Nephron progenitor cell (in vitro differentiated cells): ENCODE measurements around the gene INPP4B.

Experiments used
- DNase-seq: peaks from one replicate; pipeline ENCODE4 v3.0.0; 2021
- H3K27ac Mint-ChIP-seq: 2 replicates; pipeline ENCODE4 v1.8.0; 2021; ENCODE audit warnings: mild to moderate bottlenecking, moderate library complexity, mixed read lengths
- H3K27me3 Mint-ChIP-seq: 2 replicates; pipeline ENCODE4 v1.8.0; 2021; ENCODE audit warnings: mild to moderate bottlenecking, low read depth, mixed read lengths; ENCODE audit not compliant: poor library complexity
- H3K36me3 Mint-ChIP-seq: 2 replicates; pipeline ENCODE4 v1.8.0; 2021; ENCODE audit warnings: low read depth, mixed read lengths
- H3K4me1 Mint-ChIP-seq: 2 replicates; pipeline ENCODE4 v1.8.0; 2021; ENCODE audit warnings: mixed read lengths
- H3K4me3 Mint-ChIP-seq: 2 replicates; pipeline ENCODE4 v1.8.0; 2021; ENCODE audit warnings: mild to moderate bottlenecking, moderate library complexity, mixed read lengths
- H3K9me3 Mint-ChIP-seq: 2 replicates; pipeline ENCODE4 v1.8.0; 2021; ENCODE audit warnings: mild to moderate bottlenecking, moderate library complexity, mixed read lengths
- CTCF ChIP-seq: fragments of 200-600 bp; sonication (generic); IDR thresholded peaks from 2 replicates; pipeline ENCODE4 v1.5.0; 2021; ENCODE audit warnings: antibody characterized with exemption

The INPP4B gene

GRCh38 chr4:142243255-142243654 lies 602.8 kb downstream of the INPP4B start:
- Mint-ChIP-seq H3K9me3 (peaks cover 14% of the 10 kb centered on the region), H3K4me3 (no peak overlapping the region), H3K4me1 (no peaks in the 10 kb centered on the region), H3K27ac (no peak overlapping the region), H3K36me3 (no peaks in the 10 kb centered on the region), H3K27me3 (peaks cover 6% of the 10 kb centered on the region)
- no peak for TF ChIP-seq CTCF
- DNase-seq = no peak

GRCh38 chr4:142242156-142242555 lies 603.9 kb downstream of the INPP4B start:
- Mint-ChIP-seq H3K27ac (no peak overlapping the region), H3K4me1 (no peaks in the 10 kb centered on the region), H3K9me3 (peaks cover 12% of the 10 kb centered on the region), H3K4me3 (no peak overlapping the region), H3K27me3 (peaks cover 6% of the 10 kb centered on the region), H3K36me3 (no peaks in the 10 kb centered on the region)
- TF ChIP-seq CTCF = no peak
- DNase-seq = no peak

GRCh38 chr4:142238589-142238988 lies 607.5 kb downstream of the INPP4B start:
- Mint-ChIP-seq H3K9me3 (no peaks in the 10 kb centered on the region), H3K27me3 (peaks cover 6% of the 10 kb centered on the region), H3K27ac (no peak overlapping the region), H3K36me3 (no peaks in the 10 kb centered on the region), H3K4me1 (no peaks in the 10 kb centered on the region), H3K4me3 (no peak overlapping the region)
- DNase-seq = no peak
- TF ChIP-seq CTCF = no peak

- peaks cover 2% of the 10 kb centered on the region for H3K27me3 Mint-ChIP-seq
- no peak for TF ChIP-seq CTCF
- no peak for DNase-seq
Observed at GRCh38 chr4:142236268-142236667, 609.8 kb downstream of the INPP4B start.

GRCh38 chr4:142231787-142232186 lies 614.3 kb downstream of the INPP4B start:
- Mint-ChIP-seq H3K4me3 (no peak overlapping the region), H3K27ac (no peak overlapping the region), H3K9me3 (no peaks in the 10 kb centered on the region), H3K27me3 (peaks cover 5% of the 10 kb centered on the region), H3K36me3 (no peaks in the 10 kb centered on the region), H3K4me1 (no peaks in the 10 kb centered on the region)
- no peak for TF ChIP-seq CTCF
- no peak for DNase-seq

More at GRCh38 chr4:142236268-142236667, 609.8 kb downstream of the INPP4B start:
- no peaks in the 10 kb centered on the region for H3K4me1 Mint-ChIP-seq
- no peak overlapping the region for H3K4me3 Mint-ChIP-seq
- H3K9me3 Mint-ChIP-seq = no peaks in the 10 kb centered on the region
- H3K27ac Mint-ChIP-seq = no peak overlapping the region
- H3K36me3 Mint-ChIP-seq = no peaks in the 10 kb centered on the region

GRCh38 chr4:142230991-142231390 lies 615.1 kb downstream of the INPP4B start:
- H3K9me3 Mint-ChIP-seq = no peaks in the 10 kb centered on the region
- no peak for DNase-seq
- no peak overlapping the region for H3K27ac Mint-ChIP-seq

More at GRCh38 chr4:142230991-142231390, 615.1 kb downstream of the INPP4B start:
- no peaks in the 10 kb centered on the region for H3K36me3 Mint-ChIP-seq
- H3K4me3 Mint-ChIP-seq = no peak overlapping the region
- no peak for TF ChIP-seq CTCF
- no peaks in the 10 kb centered on the region for H3K4me1 Mint-ChIP-seq
- H3K27me3 Mint-ChIP-seq = peaks cover 5% of the 10 kb centered on the region
